GM18499 (cell line): ENCODE results near the gene NSUN2.

Experiments
- ATAC-seq: cut with Tn5 transposase; IDR thresholded peaks from one replicate; pipeline ENCODE4 v1.9.1; 2021; ENCODE audit warnings: moderate number of reproducible peaks; ENCODE audit not compliant: insufficient read depth, unreplicated experiment

Gene NSUN2

GRCh38 chr5:6568383-6568782, 64.5 kb downstream of the NSUN2 start:
- ATAC-seq = no peak

GRCh38 chr5:6567835-6568234, 65.0 kb downstream of the NSUN2 start:
- ATAC-seq = no peak

- ATAC-seq = no peak
Measured at GRCh38 chr5:6567068-6567467, 65.8 kb downstream of the NSUN2 start.

- no peak for ATAC-seq
Measured at GRCh38 chr5:6565492-6565891, 67.4 kb downstream of the NSUN2 start.

- ATAC-seq = no peak
Measured at GRCh38 chr5:6557807-6558575, 74.9 kb downstream of the NSUN2 start.

GRCh38 chr5:6556802-6557102, 76.1 kb downstream of the NSUN2 start:
- ATAC-seq = no peak

GRCh38 chr5:6556089-6556801, 76.6 kb downstream of the NSUN2 start:
- ATAC-seq = no peak

- ATAC-seq = no peak
Measured at GRCh38 chr5:6554812-6555211, 78.0 kb downstream of the NSUN2 start.

- no peak for ATAC-seq
Measured at GRCh38 chr5:6553972-6554371, 78.9 kb downstream of the NSUN2 start.

- no peak for ATAC-seq
Measured at GRCh38 chr5:6552612-6553011, 80.2 kb downstream of the NSUN2 start.

- no peak for ATAC-seq
Measured at GRCh38 chr5:6551955-6552313, 80.9 kb downstream of the NSUN2 start.

- ATAC-seq = no peak
Measured at GRCh38 chr5:6551287-6551954, 81.4 kb downstream of the NSUN2 start.

- ATAC-seq = no peak
Measured at GRCh38 chr5:6550628-6551027, 82.2 kb downstream of the NSUN2 start.
